ENCODE results near the gene PRND. TPM values are rescaled to one million over a fixed set of nuclear protein-coding genes. Genes with fewer than 3 reads are reported as not detected.

Gene PRND
- total RNA-seq, 4 donors from 2014 or later = under 0.01 TPM; not detected in 3

GRCh38 chr20:4724459-4725262 lies 3.0 kb downstream of the PRND start:
- peaks cover 0 to 34% (median 13%) of the 10 kb centered on the region in 4 donors for H3K4me1 ChIP-seq
- H3K27me3 ChIP-seq = no peaks in the 10 kb centered on the region
- no peak overlapping the region for H3K27ac ChIP-seq
- no peak overlapping the region for H3K4me3 ChIP-seq
- no peaks in the 10 kb centered on the region for H3K36me3 ChIP-seq
- no peaks in the 10 kb centered on the region for H3K9me3 ChIP-seq
- WGBS, 2 donors = 85 to 86% methylated on average over 26 to 34 of the region's 34 CpGs
- DNase-seq (ENCODE audit: low spot score in 2 of 2) = no peak
- TF ChIP-seq EP300 (IDR thresholded peaks at IDR 0.05) = no peak
- no peak for TF ChIP-seq POLR2A (IDR thresholded peaks at IDR 0.05)
- TF ChIP-seq CTCF (IDR thresholded peaks at IDR 0.05) = no peak

- Histone ChIP-seq H3K4me3 (no peak overlapping the region), H3K27ac (no peak overlapping the region), H3K9me3 (no peaks in the 10 kb centered on the region), H3K4me1 (peaks cover 0 to 28% (median 10%) of the 10 kb centered on the region in 4 donors), H3K36me3 (no peaks in the 10 kb centered on the region), H3K27me3 (no peaks in the 10 kb centered on the region)
- DNase-seq (ENCODE audit: low spot score in 2 of 2) = no peak
- TF ChIP-seq EP300 (IDR thresholded peaks at IDR 0.05) (no peak), CTCF (IDR thresholded peaks at IDR 0.05) (no peak), POLR2A (IDR thresholded peaks at IDR 0.05) (no peak)
- WGBS, 2 donors = 88 to 95% methylated on average over 4 of the region's 4 CpGs
Observed at GRCh38 chr20:4725263-4725550, 3.5 kb downstream of the PRND start.

- TF ChIP-seq POLR2A (IDR thresholded peaks at IDR 0.05) = no peak
- peak in 1 of 2 donors; percentile 76 for TF ChIP-seq EP300 (IDR thresholded peaks at IDR 0.05)
- no peaks in the 10 kb centered on the region for H3K36me3 ChIP-seq
- 25 to 32% methylated on average over 16 of the region's 16 CpGs for WGBS, 2 donors
- H3K27me3 ChIP-seq = no peaks in the 10 kb centered on the region
- peaks cover 0 to 23% (median 5%) of the 10 kb centered on the region in 4 donors for H3K4me1 ChIP-seq
- H3K9me3 ChIP-seq = no peaks in the 10 kb centered on the region
- peak overlapping the region in 3 of 4 donors; percentile 54 to 69 (median 67) for H3K27ac ChIP-seq
- peak in 1 of 2 donors; percentile 36 for DNase-seq (ENCODE audit: low spot score in 2 of 2)
- H3K4me3 ChIP-seq = peak overlapping the region in 3 of 4 donors; percentile 10 to 28 (median 26)
Observed at GRCh38 chr20:4726710-4727397, 5.1 kb downstream of the PRND start.

GRCh38 chr20:4728120-4728760 lies 6.5 kb downstream of the PRND start:
- no peaks in the 10 kb centered on the region for H3K36me3 ChIP-seq
- H3K27me3 ChIP-seq = no peaks in the 10 kb centered on the region
- no peak overlapping the region for H3K4me3 ChIP-seq
- peaks cover 0 to 23% (median 5%) of the 10 kb centered on the region in 4 donors for H3K4me1 ChIP-seq
- no peaks in the 10 kb centered on the region for H3K9me3 ChIP-seq
- H3K27ac ChIP-seq = no peak overlapping the region
- WGBS, 2 donors = 68% methylated on average over 8 of the region's 8 CpGs
- TF ChIP-seq EP300 (IDR thresholded peaks at IDR 0.05) = no peak
- TF ChIP-seq POLR2A (IDR thresholded peaks at IDR 0.05) = no peak
- no peak for TF ChIP-seq CTCF (IDR thresholded peaks at IDR 0.05)
- no peak for DNase-seq (ENCODE audit: low spot score in 2 of 2)

- peaks cover 0 to 23% (median 5%) of the 10 kb centered on the region in 4 donors for H3K4me1 ChIP-seq
- no peak overlapping the region for H3K27ac ChIP-seq
- no peak for DNase-seq (ENCODE audit: low spot score in 2 of 2)
- no peaks in the 10 kb centered on the region for H3K36me3 ChIP-seq
- WGBS, 2 donors = 87 to 92% methylated on average over 3 to 5 of the region's 5 CpGs
- TF ChIP-seq POLR2A (IDR thresholded peaks at IDR 0.05) (no peak), CTCF (IDR thresholded peaks at IDR 0.05) (no peak), EP300 (IDR thresholded peaks at IDR 0.05) (no peak)
- no peaks in the 10 kb centered on the region for H3K9me3 ChIP-seq
- H3K27me3 ChIP-seq = no peaks in the 10 kb centered on the region
- no peak overlapping the region for H3K4me3 ChIP-seq
Observed at GRCh38 chr20:4729265-4729664, 7.6 kb downstream of the PRND start.

All from tibial nerve (tissue), 4 donors.